IPS-15b (cell line): ENCODE measurements around the gene GRB10.
"Not testable (repeated sequence)": the region's sequence is repeated elsewhere in the genome, so short reads cannot be mapped to it uniquely, and the experiment has no call there.

Experiments used
- H3K27me3 ChIP-seq: one replicate; pipeline ENCODE4 v1.6.1; 2013; ENCODE audit warnings: low read length; ENCODE audit not compliant: control insufficient read depth, insufficient read depth
- H3K36me3 ChIP-seq: one replicate; pipeline ENCODE4 v1.6.1; 2013; ENCODE audit warnings: low read length; ENCODE audit not compliant: control insufficient read depth, insufficient read depth
- H3K4me1 ChIP-seq: one replicate; pipeline ENCODE4 v1.6.1; 2013; ENCODE audit warnings: mild to moderate bottlenecking, low read length; ENCODE audit not compliant: control insufficient read depth, insufficient read depth
- H3K4me3 ChIP-seq: one replicate; pipeline ENCODE4 v1.5.1; 2013; ENCODE audit warnings: low read depth, low read length
- H3K9ac ChIP-seq: one replicate; pipeline ENCODE4 v1.6.1; 2013; ENCODE audit warnings: low read depth, mild to moderate bottlenecking, low read length
- H3K9me3 ChIP-seq: one replicate; pipeline ENCODE4 v1.6.1; 2013; ENCODE audit warnings: mild to moderate bottlenecking, low read length; ENCODE audit not compliant: control insufficient read depth, insufficient read depth

Gene GRB10

GRCh38 chr7:50594136-50594535 lies 188.6 kb downstream of the GRB10 start:
- Histone ChIP-seq H3K27me3 (no peaks in the 10 kb centered on the region), H3K9me3 (no peaks in the 10 kb centered on the region), H3K9ac (no peak overlapping the region), H3K36me3 (no peaks in the 10 kb centered on the region), H3K4me1 (no peaks in the 10 kb centered on the region), H3K4me3 (no peak overlapping the region)

GRCh38 chr7:50592940-50593339 lies 189.8 kb downstream of the GRB10 start:
- Histone ChIP-seq H3K36me3 (no peaks in the 10 kb centered on the region), H3K4me3 (no peak overlapping the region), H3K27me3 (no peaks in the 10 kb centered on the region), H3K4me1 (no peaks in the 10 kb centered on the region), H3K9ac (no peak overlapping the region), H3K9me3 (no peaks in the 10 kb centered on the region)

GRCh38 chr7:50591480-50592438 lies 190.9 kb downstream of the GRB10 start:
- no peaks in the 10 kb centered on the region for H3K9me3 ChIP-seq
- no peaks in the 10 kb centered on the region for H3K36me3 ChIP-seq
- no peaks in the 10 kb centered on the region for H3K27me3 ChIP-seq
- no peak overlapping the region for H3K9ac ChIP-seq
- H3K4me1 ChIP-seq, result no peaks in the 10 kb centered on the region
- no peak overlapping the region for H3K4me3 ChIP-seq

DNA sequence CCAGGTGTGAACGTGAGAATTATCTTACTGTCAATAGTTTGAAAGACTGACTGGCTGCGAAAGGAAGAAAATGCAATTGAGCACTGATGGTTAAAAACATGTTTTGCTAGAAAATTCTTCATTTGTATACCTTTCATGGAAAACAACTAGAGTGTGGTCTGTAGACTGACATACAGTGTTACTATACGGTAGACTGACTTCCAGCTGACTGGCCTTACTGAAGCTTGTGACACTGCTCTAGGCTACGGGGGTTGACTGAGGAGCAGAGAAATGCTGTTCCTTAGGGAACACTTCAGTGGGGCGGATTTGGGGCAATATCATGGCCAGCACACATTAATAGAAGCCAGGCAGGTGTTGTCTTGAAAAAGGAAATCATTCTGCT lies 191.6 kb downstream of the GRB10 start:
- no peaks in the 10 kb centered on the region for H3K36me3 ChIP-seq
- no peak overlapping the region for H3K9ac ChIP-seq
- no peak overlapping the region for H3K4me3 ChIP-seq

DNA sequence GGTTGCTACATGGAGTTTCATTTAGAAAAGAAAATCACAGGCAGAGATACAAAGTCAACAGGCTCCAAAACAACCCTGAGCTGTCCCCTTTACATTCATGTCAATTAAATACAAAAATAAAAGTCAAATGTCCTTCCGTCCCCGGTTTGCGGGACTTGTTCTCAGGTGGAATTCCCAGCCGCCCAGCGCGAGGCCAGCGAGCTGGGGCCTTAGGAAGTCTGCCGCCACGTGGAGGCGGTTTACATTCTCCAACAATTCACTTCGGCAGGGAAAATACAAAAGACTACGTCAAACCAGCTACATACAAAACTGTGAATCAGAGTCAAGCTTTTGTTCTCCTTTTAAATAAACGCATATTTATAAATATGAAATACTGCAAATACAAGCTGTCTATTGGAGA lies 192.2 kb downstream of the GRB10 start:
- no peaks in the 10 kb centered on the region for H3K4me1 ChIP-seq

More for the DNA sequence above, 191.6 kb downstream of the GRB10 start:
- Histone ChIP-seq H3K9me3 (no peaks in the 10 kb centered on the region), H3K4me1 (no peaks in the 10 kb centered on the region), H3K27me3 (no peaks in the 10 kb centered on the region)

DNA sequence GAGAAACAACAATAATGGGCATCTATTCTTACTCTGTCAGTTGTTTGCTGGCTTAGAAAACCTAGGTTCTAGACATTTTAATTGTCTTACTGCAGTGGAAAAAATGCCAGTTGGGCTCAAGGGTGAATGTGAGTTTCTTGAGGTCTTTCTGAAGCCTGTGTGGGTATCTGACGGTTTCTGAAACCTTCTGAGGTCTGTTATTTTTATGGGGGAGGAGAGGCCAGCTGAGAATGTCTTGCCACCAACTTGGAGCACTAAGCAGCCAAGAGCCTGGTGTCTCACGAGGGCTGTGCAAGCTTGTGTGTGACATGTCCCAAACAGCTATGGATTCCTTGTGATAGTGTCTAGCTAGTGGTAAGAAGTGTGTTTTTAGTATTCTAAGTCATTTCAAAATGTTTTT lies 193.3 kb downstream of the GRB10 start:
- Histone ChIP-seq H3K9ac (no peak overlapping the region), H3K27me3 (no peaks in the 10 kb centered on the region), H3K4me3 (no peak overlapping the region), H3K36me3 (no peaks in the 10 kb centered on the region), H3K4me1 (no peaks in the 10 kb centered on the region), H3K9me3 (no peaks in the 10 kb centered on the region)

More for the DNA sequence above, 192.2 kb downstream of the GRB10 start:
- Histone ChIP-seq H3K9ac (no peak overlapping the region), H3K4me3 (no peak overlapping the region), H3K9me3 (no peaks in the 10 kb centered on the region), H3K36me3 (no peaks in the 10 kb centered on the region), H3K27me3 (no peaks in the 10 kb centered on the region)

- H3K27me3 ChIP-seq, result no peaks in the 10 kb centered on the region
- no peaks in the 10 kb centered on the region for H3K36me3 ChIP-seq
- H3K4me1 ChIP-seq, result no peaks in the 10 kb centered on the region
- H3K9ac ChIP-seq, result no peak overlapping the region
- H3K4me3 ChIP-seq, result no peak overlapping the region
- peaks cover 2% of the 10 kb centered on the region for H3K9me3 ChIP-seq
These were observed 193.8 kb downstream of the GRB10 start for GRCh38 chr7:50588937-50589336.

DNA sequence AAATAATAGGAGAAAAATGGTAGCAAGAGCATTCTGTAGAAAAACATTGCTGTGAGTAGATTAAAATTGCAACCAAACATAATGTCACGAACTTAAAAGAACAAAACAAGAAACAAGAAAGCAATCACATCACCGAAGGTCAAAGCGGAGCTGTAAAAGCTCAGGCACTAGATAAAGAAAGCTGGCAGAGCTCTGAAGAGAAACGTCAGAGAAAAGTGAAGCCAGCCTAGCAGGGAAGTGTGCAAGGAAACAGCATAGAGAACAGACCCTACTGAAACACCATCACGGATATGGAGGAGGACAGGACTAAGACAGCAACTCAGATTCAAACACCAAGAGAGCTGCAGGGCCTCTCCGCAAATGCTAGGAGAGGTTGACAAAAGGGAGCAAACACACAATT lies 195.0 kb downstream of the GRB10 start:
- peaks cover 7% of the 10 kb centered on the region for H3K9me3 ChIP-seq
- H3K9ac ChIP-seq, result no peak overlapping the region
- no peaks in the 10 kb centered on the region for H3K36me3 ChIP-seq
- H3K4me1 ChIP-seq, result no peaks in the 10 kb centered on the region
- no peaks in the 10 kb centered on the region for H3K27me3 ChIP-seq
- H3K4me3 ChIP-seq, result no peak overlapping the region

GRCh38 chr7:50584793-50585408 lies 197.8 kb downstream of the GRB10 start:
- Histone ChIP-seq H3K36me3 (no peaks in the 10 kb centered on the region), H3K4me1 (no peaks in the 10 kb centered on the region), H3K27me3 (no peaks in the 10 kb centered on the region), H3K9me3 (peaks cover 7% of the 10 kb centered on the region), H3K9ac (no peak overlapping the region), H3K4me3 (no peak overlapping the region)

DNA sequence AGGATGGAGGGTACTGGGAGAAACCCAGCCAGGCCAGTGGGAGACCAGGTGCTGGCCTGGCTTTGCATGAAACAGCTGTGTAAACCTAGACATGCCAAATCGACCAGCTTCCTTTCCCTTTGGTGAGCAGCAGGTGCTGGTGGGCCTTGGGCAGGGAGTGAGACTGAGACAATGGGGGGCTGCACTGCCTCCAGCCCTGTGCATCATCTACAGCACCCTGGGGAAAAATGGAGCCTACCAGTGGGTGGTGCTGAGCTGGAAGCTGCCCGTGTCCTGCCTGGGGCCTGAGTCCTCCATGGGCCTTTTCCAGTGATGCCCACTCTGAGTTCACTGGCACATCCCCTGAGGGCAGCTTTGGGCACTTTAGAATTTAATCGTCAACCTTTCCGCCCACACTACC lies 198.3 kb downstream of the GRB10 start:
- Histone ChIP-seq H3K9ac (no peak overlapping the region), H3K4me3 (no peak overlapping the region), H3K9me3 (peaks cover 7% of the 10 kb centered on the region), H3K36me3 (no peaks in the 10 kb centered on the region), H3K4me1 (no peaks in the 10 kb centered on the region), H3K27me3 (no peaks in the 10 kb centered on the region)

DNA sequence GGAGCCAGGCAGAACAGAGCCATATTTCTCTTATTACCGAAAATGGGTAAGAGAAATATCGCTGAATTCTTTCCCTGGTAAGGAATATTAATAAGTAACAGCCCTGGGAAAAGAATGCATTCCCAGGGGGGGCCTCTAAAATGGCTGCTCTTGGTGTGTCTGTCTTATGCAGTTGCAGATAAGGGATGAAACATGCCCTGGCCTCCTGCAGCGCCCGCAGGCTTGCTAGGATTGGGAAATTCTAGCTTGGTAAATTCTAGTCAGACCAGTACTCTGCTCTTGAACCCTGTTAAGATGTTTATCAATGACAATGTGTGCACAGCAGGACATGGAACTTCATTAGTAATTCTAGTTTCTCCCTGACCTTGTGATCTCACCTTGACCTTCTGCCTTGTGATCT lies 199.4 kb downstream of the GRB10 start:
- not testable (repeated sequence) for H3K9ac ChIP-seq, H3K9me3 ChIP-seq, H3K4me1 ChIP-seq, H3K4me3 ChIP-seq, H3K36me3 ChIP-seq, H3K27me3 ChIP-seq

GRCh38 chr7:50582271-50582670 lies 200.4 kb downstream of the GRB10 start:
- not testable (repeated sequence) for H3K4me1 ChIP-seq, H3K4me3 ChIP-seq, H3K9ac ChIP-seq, H3K9me3 ChIP-seq, H3K36me3 ChIP-seq, H3K27me3 ChIP-seq
